Vagina (tissue), 2 donors: Measurements from ENCODE around the gene TBC1D14.

ENCODE experiments used
- CTCF ChIP-seq, 3 experiments: fragments of 450-650 bp in 2 of 3; fragments of 200-600 bp in 1 of 3; sonication (generic) in 1 of 3; IDR thresholded peaks; one replicate each; pipeline ENCODE4 v1.5.1; 2017 to 2019; ENCODE audit warnings: antibody characterized with exemption in 3 of 3, mild to moderate bottlenecking in 2 of 3, moderate library complexity in 2 of 3
- POLR2A ChIP-seq, 2 donors: fragments of 450-650 bp; IDR thresholded peaks; one replicate each; pipeline ENCODE4 v1.6.1; 2017; ENCODE audit warnings: antibody characterized with exemption in 2 of 2, mild to moderate bottlenecking in 2 of 2, moderate library complexity in 2 of 2
- POLR2AphosphoS5 ChIP-seq, 2 donors: sonication (generic); formaldehyde crosslinking; IDR thresholded peaks; one replicate each; pipeline ENCODE4 v1.9.0; 2017; ENCODE audit warnings: antibody characterized with exemption in 2 of 2, mild to moderate bottlenecking in 2 of 2, low read depth in 1 of 2; ENCODE audit not compliant: insufficient read depth in 1 of 2

DNA sequence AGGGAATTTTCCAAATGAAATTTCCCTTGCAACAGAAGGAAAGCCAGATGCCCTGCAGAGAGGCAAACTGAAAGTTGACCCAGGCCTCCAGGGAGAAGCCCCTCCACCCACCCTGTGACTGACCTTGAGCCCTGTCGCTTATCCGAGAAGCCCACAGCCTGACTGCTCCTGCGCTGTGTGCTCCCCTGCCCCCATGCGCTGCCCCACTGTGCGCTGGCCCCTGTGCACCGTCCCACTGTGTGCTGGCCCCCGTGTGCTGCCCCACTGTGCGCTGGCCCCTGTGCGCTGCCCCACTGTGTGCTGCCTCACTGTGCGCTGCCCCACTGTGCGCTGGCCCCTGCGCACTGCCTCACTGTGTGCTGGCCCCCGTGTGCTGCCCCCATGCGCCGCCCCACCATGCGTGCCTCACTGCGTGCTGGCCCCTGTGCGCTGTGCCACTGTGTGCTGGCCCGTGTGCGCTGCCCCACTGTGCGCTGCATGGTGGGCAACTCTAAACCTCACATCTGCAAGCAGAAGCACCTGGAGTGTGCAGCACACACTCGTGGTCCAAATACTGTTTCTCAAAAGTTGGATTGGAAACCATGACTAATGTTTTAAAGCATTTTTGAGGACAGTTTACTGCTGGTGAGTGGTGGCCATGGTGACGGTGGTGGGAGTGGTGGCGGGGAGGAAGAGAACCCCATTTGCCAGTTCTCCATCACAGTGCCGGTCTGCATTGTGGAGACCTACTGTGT is 166.5 kb downstream of the TBC1D14 start:
- no peak for TF ChIP-seq CTCF (IDR thresholded peaks at IDR 0.05)
- TF ChIP-seq POLR2A (IDR thresholded peaks at IDR 0.05), result no peak
- TF ChIP-seq POLR2AphosphoS5 (IDR thresholded peaks at IDR 0.05; ENCODE audit: insufficient read depth in 1 of 2, low read depth in 1 of 2), result no peak
